Thoracic aorta endothelial cell (primary cell): ENCODE results near the gene ZNF732. TPM values are rescaled to one million over a fixed set of nuclear protein-coding genes. Genes with fewer than 3 reads are reported as not detected.

Experiments
- small RNA-seq: library from RNA; depleted of rRNA; stranded (forward); fragments of <200 nt; gene quantifications from one replicate; pipeline ENCODE3, GENCODE V24; 2012
- total RNA-seq: library from RNA; depleted of rRNA; stranded (reverse); fragments of >200 nt; gene quantifications from 2 replicates; pipeline ENCODE4 v1.2.3, GENCODE V29; 2012

The ZNF732 gene
- total RNA-seq, result 1.6 and 3.2 TPM in 2 replicates

DNA sequence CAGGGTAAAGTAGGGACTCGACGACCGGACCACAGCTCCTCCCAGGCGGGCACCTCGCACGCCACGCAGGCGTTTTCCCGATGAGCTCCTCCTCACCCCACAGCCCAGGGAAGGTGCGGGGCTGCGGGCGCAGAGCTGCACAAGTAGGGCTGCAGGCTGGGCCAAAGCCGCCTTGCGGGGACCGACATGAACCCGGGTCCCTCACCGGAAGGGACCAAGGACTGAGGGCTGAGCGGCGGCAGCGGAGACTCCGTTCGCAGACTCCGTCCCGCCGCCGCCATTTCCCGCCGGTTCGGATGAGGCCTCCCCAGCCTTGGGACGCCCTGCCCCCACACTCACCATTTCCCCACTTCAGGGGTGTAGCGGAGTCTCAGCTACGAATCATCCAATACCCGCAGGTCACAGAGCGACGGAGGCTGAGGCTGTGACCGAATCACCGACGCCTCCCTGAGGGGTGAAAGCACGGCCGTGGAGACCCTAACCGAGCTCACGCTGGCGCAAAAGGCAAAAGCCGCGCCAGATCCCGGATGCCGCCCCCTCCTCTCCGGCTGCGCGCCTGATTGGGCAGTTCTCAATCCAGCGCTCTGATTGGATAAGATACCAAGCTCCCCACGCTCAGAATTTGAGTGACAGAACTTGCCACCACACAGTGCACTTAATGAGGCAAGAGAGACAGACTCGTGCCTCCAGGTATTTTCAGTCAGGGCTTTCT is at the start of gene ZNF732:
TSS of gene ZNF732 (minus strand) at position 506 of the 712 bp plus-strand sequence. CDS start at position 342, 164 bp downstream.

GRCh38 chr4:337143-337931 is 32.1 kb upstream of the ZNF732 start, which contains the start of gene ZNF141:
ZNF141 (plus strand) TSS chr4:337814; CDS start chr4:337984, 170 bp downstream.

Small RNAs within 50 kb of the gene (small RNA-seq; reads per million reads assigned to genes)
- gene AC079140.2 (0.49 reads per million), gene MIR571 (not detected)

Other genes with a start within 250 kb of the ZNF732 start
- 7.4 and 12.6 TPM in 2 replicates for gene ZNF718, start 181.0 kb downstream of the ZNF732 start, total RNA-seq
- 19.9 and 20.2 TPM in 2 replicates for gene ZNF141, start 32.3 kb upstream of the ZNF732 start, total RNA-seq
- gene ZNF721, start 193.7 kb upstream of the ZNF732 start, total RNA-seq, result 28.6 and 28.7 TPM in 2 replicates
- gene PIGG, start 193.7 kb upstream of the ZNF732 start, total RNA-seq, result 40.9 and 44.4 TPM in 2 replicates